ENCODE results near the gene PDE12.

DNA sequence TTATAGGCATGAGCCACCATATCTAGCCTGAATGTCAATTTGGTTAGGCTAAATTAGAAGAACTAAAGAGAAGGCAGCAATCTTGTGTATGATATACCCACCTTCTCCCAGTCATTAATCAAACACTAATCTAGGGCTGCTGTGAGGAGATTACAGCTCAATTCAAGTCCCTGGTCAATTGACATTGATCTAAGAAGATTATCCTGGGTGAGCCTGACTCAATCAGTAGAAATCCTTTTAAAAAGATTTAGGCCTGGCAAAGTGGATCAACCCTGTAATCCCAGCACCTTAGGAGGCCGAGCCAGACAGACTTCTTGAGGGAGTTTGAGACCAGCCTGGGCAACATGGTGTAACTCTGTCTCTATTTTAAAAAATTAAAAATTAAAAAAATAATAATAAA, 9.5 kb upstream of the PDE12 start:
- TF ChIP-seq, protein P1, sequence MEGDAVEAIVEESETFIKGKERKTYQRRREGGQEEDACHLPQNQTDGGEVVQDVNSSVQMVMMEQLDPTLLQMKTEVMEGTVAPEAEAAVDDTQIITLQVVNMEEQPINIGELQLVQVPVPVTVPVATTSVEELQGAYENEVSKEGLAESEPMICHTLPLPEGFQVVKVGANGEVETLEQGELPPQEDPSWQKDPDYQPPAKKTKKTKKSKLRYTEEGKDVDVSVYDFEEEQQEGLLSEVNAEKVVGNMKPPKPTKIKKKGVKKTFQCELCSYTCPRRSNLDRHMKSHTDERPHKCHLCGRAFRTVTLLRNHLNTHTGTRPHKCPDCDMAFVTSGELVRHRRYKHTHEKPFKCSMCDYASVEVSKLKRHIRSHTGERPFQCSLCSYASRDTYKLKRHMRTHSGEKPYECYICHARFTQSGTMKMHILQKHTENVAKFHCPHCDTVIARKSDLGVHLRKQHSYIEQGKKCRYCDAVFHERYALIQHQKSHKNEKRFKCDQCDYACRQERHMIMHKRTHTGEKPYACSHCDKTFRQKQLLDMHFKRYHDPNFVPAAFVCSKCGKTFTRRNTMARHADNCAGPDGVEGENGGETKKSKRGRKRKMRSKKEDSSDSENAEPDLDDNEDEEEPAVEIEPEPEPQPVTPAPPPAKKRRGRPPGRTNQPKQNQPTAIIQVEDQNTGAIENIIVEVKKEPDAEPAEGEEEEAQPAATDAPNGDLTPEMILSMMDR (IDR thresholded peaks at IDR 0.05; ENCODE audit: low read depth, low read length, poor library complexity, severe bottlenecking): no peak
- TF ChIP-seq EZH2phosphoT487 (IDR thresholded peaks at IDR 0.05; ENCODE audit: borderline replicate concordance, low read length): no peak

All from DOHH2 (cell line).